Esophagus squamous epithelium (tissue), 4 donors: ENCODE measurements around the gene FAM177B.
"Not testable (repeated sequence)": the region's sequence is repeated elsewhere in the genome, so short reads cannot be mapped to it uniquely, and the experiment has no call there.

Experiments used
- POLR2A ChIP-seq, 4 donors: fragments of 450-650 bp; IDR thresholded peaks; one replicate each; pipeline ENCODE4 v1.6.1; 2017; ENCODE audit warnings: antibody characterized with exemption in 4 of 4, mild to moderate bottlenecking in 4 of 4, moderate library complexity in 3 of 4
- TF ChIP-seq, protein P1 (sequence below), 6 experiments: fragments of 450-650 bp in 4 of 6; fragments of 200-600 bp in 2 of 6; sonication (generic) in 2 of 6; IDR thresholded peaks; one replicate each; pipeline ENCODE4 v1.5.1; 2016 to 2019; ENCODE audit warnings: antibody characterized with exemption in 6 of 6, mild to moderate bottlenecking in 4 of 6, moderate library complexity in 4 of 6

DNA sequence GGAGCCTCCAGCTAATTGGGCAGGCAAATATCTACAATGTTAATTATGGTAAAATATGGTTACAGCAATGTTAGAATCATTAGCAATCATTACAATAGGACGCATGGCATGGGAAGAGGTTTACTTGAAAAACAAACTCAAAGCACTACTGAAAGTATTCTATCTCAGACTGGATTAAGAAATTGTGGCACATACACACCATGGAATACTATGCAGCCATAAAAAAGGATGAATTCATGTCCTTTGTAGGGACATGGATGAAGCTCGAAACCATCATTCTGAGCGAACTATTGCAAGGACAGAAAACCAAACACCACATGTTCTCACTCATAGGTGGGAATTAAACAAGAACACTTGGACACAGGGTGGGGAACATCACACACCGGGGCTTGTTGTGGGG lies 25.2 kb downstream of the FAM177B start:
- TF ChIP-seq POLR2A (IDR thresholded peaks at IDR 0.05): not testable (repeated sequence)
- TF ChIP-seq, protein P1, sequence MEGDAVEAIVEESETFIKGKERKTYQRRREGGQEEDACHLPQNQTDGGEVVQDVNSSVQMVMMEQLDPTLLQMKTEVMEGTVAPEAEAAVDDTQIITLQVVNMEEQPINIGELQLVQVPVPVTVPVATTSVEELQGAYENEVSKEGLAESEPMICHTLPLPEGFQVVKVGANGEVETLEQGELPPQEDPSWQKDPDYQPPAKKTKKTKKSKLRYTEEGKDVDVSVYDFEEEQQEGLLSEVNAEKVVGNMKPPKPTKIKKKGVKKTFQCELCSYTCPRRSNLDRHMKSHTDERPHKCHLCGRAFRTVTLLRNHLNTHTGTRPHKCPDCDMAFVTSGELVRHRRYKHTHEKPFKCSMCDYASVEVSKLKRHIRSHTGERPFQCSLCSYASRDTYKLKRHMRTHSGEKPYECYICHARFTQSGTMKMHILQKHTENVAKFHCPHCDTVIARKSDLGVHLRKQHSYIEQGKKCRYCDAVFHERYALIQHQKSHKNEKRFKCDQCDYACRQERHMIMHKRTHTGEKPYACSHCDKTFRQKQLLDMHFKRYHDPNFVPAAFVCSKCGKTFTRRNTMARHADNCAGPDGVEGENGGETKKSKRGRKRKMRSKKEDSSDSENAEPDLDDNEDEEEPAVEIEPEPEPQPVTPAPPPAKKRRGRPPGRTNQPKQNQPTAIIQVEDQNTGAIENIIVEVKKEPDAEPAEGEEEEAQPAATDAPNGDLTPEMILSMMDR (IDR thresholded peaks at IDR 0.05): not testable (repeated sequence)
